WERI-Rb-1 (cell line): ENCODE results near the gene OSER1.
A peak's percentile ranks its signal among the peaks of the same experiment; 100 is the strongest.

Source experiments
- DNase-seq: peaks from one replicate; pipeline ENCODE4 v3.0.0-alpha.2; 2020
- H3K27ac ChIP-seq: fragments of 250-450 bp; sonication (Bioruptor Pico); 2 replicates; pipeline ENCODE4 v1.5.1; 2020; ENCODE audit warnings: mild to moderate bottlenecking, moderate library complexity
- H3K27me3 ChIP-seq: fragments of 250-450 bp; sonication (Bioruptor Pico); 2 replicates; pipeline ENCODE4 v1.5.1; 2021; ENCODE audit warnings: mild to moderate bottlenecking, low read depth, moderate library complexity; ENCODE audit not compliant: insufficient read depth, severe bottlenecking
- H3K36me3 ChIP-seq: fragments of 250-450 bp; sonication (Bioruptor Pico); 2 replicates; pipeline ENCODE4 v1.5.1; 2020; ENCODE audit warnings: mild to moderate bottlenecking, moderate library complexity
- H3K4me3 ChIP-seq: 2 replicates; pipeline ENCODE4 v1.5.1; 2011; ENCODE audit warnings: low read depth, mild to moderate bottlenecking, control low read depth, low read length
- H3K9me3 ChIP-seq: fragments of 250-450 bp; sonication (Bioruptor Pico); 2 replicates; pipeline ENCODE4 v1.5.1; 2021; ENCODE audit warnings: mild to moderate bottlenecking, moderate library complexity; ENCODE audit not compliant: severe bottlenecking
- TF ChIP-seq, protein P1 (sequence below): IDR thresholded peaks from 2 replicates; pipeline ENCODE4 v1.5.1; 2011; ENCODE audit warnings: low read depth, mild to moderate bottlenecking, control low read depth, inconsistent platforms, low read length

Gene OSER1

DNA sequence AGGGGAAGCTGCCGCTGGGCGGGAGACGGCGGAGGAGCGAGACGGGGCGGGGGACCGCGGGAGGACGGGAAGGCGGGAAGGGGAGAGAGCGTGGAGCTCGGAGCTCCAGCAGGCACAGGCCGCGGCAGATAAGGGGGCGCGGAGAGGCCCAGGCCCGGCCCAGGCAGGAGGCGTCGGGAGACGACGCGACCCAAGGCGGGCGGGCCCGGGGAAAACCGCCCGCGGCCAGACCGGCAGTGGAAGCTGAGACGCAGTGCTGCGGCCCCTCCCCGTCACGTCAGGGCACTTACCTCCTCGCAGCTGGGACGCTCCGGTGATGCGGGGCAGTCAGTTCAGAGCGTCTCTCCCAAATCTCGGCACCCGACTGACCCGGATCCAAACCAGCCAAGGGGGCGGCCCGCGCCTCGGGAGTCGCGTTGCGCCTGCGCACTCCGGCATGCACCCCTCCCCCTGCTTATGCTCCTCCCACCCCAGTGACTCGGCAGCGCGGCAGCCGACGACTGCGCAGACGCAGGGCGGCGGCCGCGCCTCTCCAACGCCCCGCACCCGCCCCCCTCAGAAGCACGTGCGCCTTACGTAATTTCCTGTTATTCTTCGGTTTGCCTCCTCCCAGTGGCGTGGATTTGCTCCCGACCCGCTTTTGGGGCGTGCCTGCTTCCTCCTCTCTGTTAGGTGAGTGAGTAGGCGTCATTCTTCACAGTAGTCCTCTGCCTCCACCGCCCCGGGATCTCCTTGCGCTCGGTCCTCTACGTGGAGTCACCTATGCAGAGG is at the start of gene OSER1:
TSS of gene OSER1 (minus strand) at position 366 of the 771 bp plus-strand sequence. CDS start 3,814 bp downstream, outside the sequence.
- TF ChIP-seq, protein P1, sequence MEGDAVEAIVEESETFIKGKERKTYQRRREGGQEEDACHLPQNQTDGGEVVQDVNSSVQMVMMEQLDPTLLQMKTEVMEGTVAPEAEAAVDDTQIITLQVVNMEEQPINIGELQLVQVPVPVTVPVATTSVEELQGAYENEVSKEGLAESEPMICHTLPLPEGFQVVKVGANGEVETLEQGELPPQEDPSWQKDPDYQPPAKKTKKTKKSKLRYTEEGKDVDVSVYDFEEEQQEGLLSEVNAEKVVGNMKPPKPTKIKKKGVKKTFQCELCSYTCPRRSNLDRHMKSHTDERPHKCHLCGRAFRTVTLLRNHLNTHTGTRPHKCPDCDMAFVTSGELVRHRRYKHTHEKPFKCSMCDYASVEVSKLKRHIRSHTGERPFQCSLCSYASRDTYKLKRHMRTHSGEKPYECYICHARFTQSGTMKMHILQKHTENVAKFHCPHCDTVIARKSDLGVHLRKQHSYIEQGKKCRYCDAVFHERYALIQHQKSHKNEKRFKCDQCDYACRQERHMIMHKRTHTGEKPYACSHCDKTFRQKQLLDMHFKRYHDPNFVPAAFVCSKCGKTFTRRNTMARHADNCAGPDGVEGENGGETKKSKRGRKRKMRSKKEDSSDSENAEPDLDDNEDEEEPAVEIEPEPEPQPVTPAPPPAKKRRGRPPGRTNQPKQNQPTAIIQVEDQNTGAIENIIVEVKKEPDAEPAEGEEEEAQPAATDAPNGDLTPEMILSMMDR: no peak
- peak; percentile 97 for DNase-seq
- no peaks in the 10 kb centered on the region for H3K27me3 ChIP-seq

DNA sequence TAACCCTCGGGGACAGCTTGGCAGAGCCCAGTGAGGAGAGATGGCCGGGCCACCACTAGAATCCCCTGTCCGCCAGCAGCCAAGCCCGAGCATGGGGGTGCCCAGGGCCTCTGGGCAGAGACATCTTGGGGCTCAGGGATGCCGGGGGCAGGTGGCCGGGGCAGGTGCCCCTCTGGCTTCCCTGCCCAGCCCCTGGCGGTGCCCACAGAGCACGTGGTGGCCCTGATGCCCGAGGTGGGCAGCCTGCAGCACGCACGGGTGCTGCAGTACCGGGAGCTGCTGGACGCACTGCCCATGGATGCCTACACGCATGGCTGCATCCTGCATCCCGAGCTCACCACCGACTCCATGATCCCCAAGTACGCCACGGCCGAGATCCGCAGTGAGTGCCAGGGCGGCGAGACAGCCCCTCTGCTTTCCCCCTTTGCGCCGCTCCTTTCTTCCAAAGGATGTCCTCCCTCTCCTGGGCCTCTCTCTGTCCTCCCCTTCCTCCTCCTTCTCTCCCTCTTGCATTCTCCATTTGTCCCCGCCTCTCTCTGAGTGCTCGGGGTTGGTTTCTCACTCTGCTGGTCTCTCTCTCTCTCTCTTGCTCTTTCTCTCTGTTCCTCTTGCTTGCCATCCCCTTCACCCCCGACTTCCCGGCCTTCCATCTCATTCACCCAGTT is 47.8 kb upstream of the OSER1 start:
- no peaks in the 10 kb centered on the region for H3K36me3 ChIP-seq
- H3K4me3 ChIP-seq: no peak overlapping the region
- no peak for DNase-seq
- TF ChIP-seq, protein P1: no peak
- H3K9me3 ChIP-seq: no peaks in the 10 kb centered on the region
- no peaks in the 10 kb centered on the region for H3K27me3 ChIP-seq
- H3K27ac ChIP-seq: no peak overlapping the region

More for the DNA sequence above, at the start of gene OSER1:
- Histone ChIP-seq H3K27ac (peak within 1 kb of the TSS; percentile 87), H3K9me3 (no peaks in the 10 kb centered on the region), H3K4me3 (peak within 1 kb of the TSS; percentile 76), H3K36me3 (peaks cover 12% of the 10 kb centered on the region)

DNA sequence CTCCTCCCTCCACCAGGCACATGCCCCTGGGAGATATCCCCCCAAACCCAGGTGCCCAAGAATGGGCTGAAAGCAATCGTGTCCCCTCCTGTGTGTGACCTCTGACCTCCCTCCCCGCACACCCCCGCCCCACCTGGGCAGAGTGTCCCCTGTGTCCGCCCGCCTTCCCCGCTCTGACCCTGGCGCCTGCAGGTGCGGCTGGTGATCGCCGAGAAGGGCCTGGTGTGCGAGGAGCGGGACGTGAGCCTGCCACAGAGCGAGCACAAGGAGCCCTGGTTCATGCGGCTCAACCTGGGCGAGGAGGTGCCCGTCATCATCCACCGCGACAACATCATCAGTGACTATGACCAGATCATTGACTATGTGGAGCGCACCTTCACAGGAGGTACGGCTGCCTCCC is 46.4 kb upstream of the OSER1 start:
- TF ChIP-seq, protein P1: no peak
- Histone ChIP-seq H3K4me3 (no peak overlapping the region), H3K9me3 (no peaks in the 10 kb centered on the region), H3K27ac (no peak overlapping the region), H3K27me3 (no peaks in the 10 kb centered on the region), H3K36me3 (no peaks in the 10 kb centered on the region)
- no peak for DNase-seq

DNA sequence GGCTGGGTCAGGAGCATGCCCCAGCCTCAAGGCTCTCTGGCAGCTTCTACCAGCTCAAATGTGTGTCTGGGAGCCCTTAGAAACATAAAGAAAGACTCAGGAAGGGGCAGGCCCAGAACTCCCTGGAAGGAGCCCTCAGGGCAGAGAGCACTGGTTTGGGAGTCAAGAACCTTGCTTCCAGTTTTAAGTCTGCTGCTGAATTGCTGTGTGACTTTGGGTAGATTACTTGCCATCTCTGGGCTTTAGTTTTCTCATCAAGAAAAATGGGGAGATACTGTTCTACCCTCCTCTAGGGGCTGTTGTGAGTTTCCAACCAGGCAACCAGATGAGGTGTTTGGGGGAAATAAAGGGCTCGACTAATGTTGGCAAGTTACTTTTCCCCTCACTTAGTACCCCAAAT is 45.4 kb upstream of the OSER1 start:
- no peak overlapping the region for H3K4me3 ChIP-seq
- no peak for DNase-seq
- no peaks in the 10 kb centered on the region for H3K27me3 ChIP-seq
- H3K36me3 ChIP-seq: no peaks in the 10 kb centered on the region
- TF ChIP-seq, protein P1: no peak
- no peak overlapping the region for H3K27ac ChIP-seq
- H3K9me3 ChIP-seq: no peaks in the 10 kb centered on the region

DNA sequence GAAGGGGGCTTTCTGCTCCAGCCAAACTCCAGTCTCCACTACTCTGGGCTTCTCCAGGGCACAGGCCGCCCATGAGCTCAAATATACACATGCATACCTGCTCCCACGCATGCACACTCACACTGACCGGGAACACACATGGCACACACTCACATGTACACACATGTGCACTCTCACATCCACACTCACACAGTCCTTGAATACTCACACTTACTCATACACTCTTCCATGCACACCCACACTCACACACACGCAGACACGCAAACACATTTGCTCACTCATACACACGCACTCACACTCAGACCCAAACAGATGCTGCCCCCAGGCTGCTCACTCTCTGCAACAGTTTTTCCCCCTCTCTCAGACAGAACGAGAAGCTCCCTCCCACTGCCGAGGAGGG is 43.5 kb upstream of the OSER1 start:
- H3K27ac ChIP-seq: no peak overlapping the region
- no peaks in the 10 kb centered on the region for H3K36me3 ChIP-seq
- TF ChIP-seq, protein P1: no peak
- no peak overlapping the region for H3K4me3 ChIP-seq
- no peak for DNase-seq
- H3K9me3 ChIP-seq: no peaks in the 10 kb centered on the region
- H3K27me3 ChIP-seq: no peaks in the 10 kb centered on the region
